ENCODE data around the gene GPR37L1.

- TF ChIP-seq EZH2 (optimal IDR thresholded peaks at IDR 0.05; ENCODE audit: low read depth, low read length) (no peak), CTCF (IDR thresholded peaks at IDR 0.05; ENCODE audit: low read length) (no peak)
Observed at GRCh38 chr1:202110977-202111376, 11.7 kb upstream of the GPR37L1 start.
